Activated T-helper 2 cell treated with anti-CD3 and anti-CD28 coated beads, Interferon-gamma antibody, Interleukin-2, Interleukin-4, amounts not matched to agents 10 μg/mL and 5 μg/mL and 100 μg/mL, durations not matched to agents 14 hours and 24 hours and 36 hours (primary cell): Measurements from ENCODE around the gene CDK3. TPM values are rescaled to one million over a fixed set of nuclear protein-coding genes. Genes with fewer than 3 reads are reported as not detected.

Experiments
- DNase-seq: peaks from one replicate; pipeline ENCODE4 v3.0.0; 2021; ENCODE audit warnings: low spot score
- H3K27ac Mint-ChIP-seq: one replicate; pipeline ENCODE4 v1.8.0; 2021; ENCODE audit warnings: mixed read lengths
- H3K27me3 Mint-ChIP-seq: one replicate; pipeline ENCODE4 v1.8.0; 2021; ENCODE audit warnings: low read depth, mixed read lengths
- H3K36me3 Mint-ChIP-seq: one replicate; pipeline ENCODE4 v1.8.0; 2021; ENCODE audit warnings: low read depth, mixed read lengths
- H3K4me1 Mint-ChIP-seq: one replicate; pipeline ENCODE4 v1.8.0; 2021; ENCODE audit warnings: low read depth, mixed read lengths
- H3K4me3 Mint-ChIP-seq: one replicate; pipeline ENCODE4 v1.8.0; 2021; ENCODE audit warnings: low read depth, mild to moderate bottlenecking, moderate library complexity, mixed read lengths
- H3K9me3 Mint-ChIP-seq: one replicate; pipeline ENCODE4 v1.8.0; 2021; ENCODE audit warnings: mixed read lengths
- intact Hi-C: fragments of 100-400 bp; cut with micrococcal nuclease; formaldehyde crosslinking; loops from one replicate; pipeline ENCODE4 v1.15.1; 2023
- total RNA-seq: library from RNA; stranded (reverse); gene quantifications from 2 replicates; pipeline ENCODE4 v1.2.3, GENCODE V29; 2022

CDK3 gene
- total RNA-seq, 1 donor from 2014 or later: 6.9 TPM

GRCh38 chr17:76009969-76010661, 9.5 kb downstream of the CDK3 start:
- H3K4me1 Mint-ChIP-seq: no peaks in the 10 kb centered on the region
- H3K27me3 Mint-ChIP-seq: no peaks in the 10 kb centered on the region
- no peak overlapping the region for H3K4me3 Mint-ChIP-seq
- H3K27ac Mint-ChIP-seq: no peak overlapping the region
- no peaks in the 10 kb centered on the region for H3K9me3 Mint-ChIP-seq
- intact Hi-C loops: no loop called here
- DNase-seq: no peak
- no peaks in the 10 kb centered on the region for H3K36me3 Mint-ChIP-seq

- intact Hi-C loops: no loop called here
- Mint-ChIP-seq H3K4me1 (no peaks in the 10 kb centered on the region), H3K36me3 (no peaks in the 10 kb centered on the region), H3K27ac (no peak overlapping the region), H3K4me3 (no peak overlapping the region), H3K27me3 (no peaks in the 10 kb centered on the region), H3K9me3 (no peaks in the 10 kb centered on the region)
- DNase-seq: no peak
Measured at GRCh38 chr17:76011951-76012350, 11.3 kb downstream of the CDK3 start.

GRCh38 chr17:76013377-76013932, 12.8 kb downstream of the CDK3 start:
- no peaks in the 10 kb centered on the region for H3K9me3 Mint-ChIP-seq
- intact Hi-C loops: no loop called here
- no peaks in the 10 kb centered on the region for H3K36me3 Mint-ChIP-seq
- no peak for DNase-seq
- H3K4me1 Mint-ChIP-seq: no peaks in the 10 kb centered on the region
- H3K27me3 Mint-ChIP-seq: no peaks in the 10 kb centered on the region
- H3K27ac Mint-ChIP-seq: no peak overlapping the region
- H3K4me3 Mint-ChIP-seq: no peak overlapping the region

GRCh38 chr17:76014100-76014924, 13.7 kb downstream of the CDK3 start:
- no peaks in the 10 kb centered on the region for H3K27me3 Mint-ChIP-seq
- H3K27ac Mint-ChIP-seq: no peak overlapping the region
- no peaks in the 10 kb centered on the region for H3K9me3 Mint-ChIP-seq
- no peak overlapping the region for H3K4me3 Mint-ChIP-seq
- H3K36me3 Mint-ChIP-seq: no peaks in the 10 kb centered on the region
- DNase-seq: peak; percentile 68
- intact Hi-C loops: loop anchor here (1.0 kb wide), 2 partner anchors 93 to 285 kb away; no protein-coding TSS in a partner anchor
- no peaks in the 10 kb centered on the region for H3K4me1 Mint-ChIP-seq

GRCh38 chr17:76014925-76015261, 14.2 kb downstream of the CDK3 start:
- Mint-ChIP-seq H3K4me3 (no peak overlapping the region), H3K27ac (no peak overlapping the region), H3K36me3 (no peaks in the 10 kb centered on the region), H3K27me3 (no peaks in the 10 kb centered on the region), H3K4me1 (no peaks in the 10 kb centered on the region), H3K9me3 (no peaks in the 10 kb centered on the region)
- intact Hi-C loops: loop anchor here (1.0 kb wide), 2 partner anchors 92 to 284 kb away; no protein-coding TSS in a partner anchor
- DNase-seq: no peak

GRCh38 chr17:76017481-76018339, 17.1 kb downstream of the CDK3 start:
- intact Hi-C loops: no loop called here

GRCh38 chr17:76018340-76018680, 17.7 kb downstream of the CDK3 start:
- Mint-ChIP-seq H3K4me3 (no peak overlapping the region), H3K27me3 (no peaks in the 10 kb centered on the region), H3K4me1 (no peaks in the 10 kb centered on the region), H3K27ac (no peak overlapping the region), H3K36me3 (no peaks in the 10 kb centered on the region), H3K9me3 (no peaks in the 10 kb centered on the region)
- intact Hi-C loops: no loop called here
- no peak for DNase-seq

More at GRCh38 chr17:76017481-76018339, 17.1 kb downstream of the CDK3 start:
- Mint-ChIP-seq H3K36me3 (no peaks in the 10 kb centered on the region), H3K27me3 (no peaks in the 10 kb centered on the region), H3K9me3 (no peaks in the 10 kb centered on the region), H3K27ac (no peak overlapping the region), H3K4me3 (no peak overlapping the region), H3K4me1 (no peaks in the 10 kb centered on the region)
- no peak for DNase-seq

GRCh38 chr17:76018801-76019200, 18.1 kb downstream of the CDK3 start:
- no peaks in the 10 kb centered on the region for H3K27me3 Mint-ChIP-seq
- H3K9me3 Mint-ChIP-seq: no peaks in the 10 kb centered on the region
- DNase-seq: no peak
- no peaks in the 10 kb centered on the region for H3K4me1 Mint-ChIP-seq
- no peak overlapping the region for H3K27ac Mint-ChIP-seq
- intact Hi-C loops: no loop called here
- no peaks in the 10 kb centered on the region for H3K36me3 Mint-ChIP-seq
- no peak overlapping the region for H3K4me3 Mint-ChIP-seq

GRCh38 chr17:76019833-76020467, 19.3 kb downstream of the CDK3 start:
- no peak for DNase-seq
- Mint-ChIP-seq H3K4me3 (no peak overlapping the region), H3K4me1 (no peaks in the 10 kb centered on the region), H3K9me3 (no peaks in the 10 kb centered on the region), H3K27me3 (no peaks in the 10 kb centered on the region), H3K36me3 (no peaks in the 10 kb centered on the region), H3K27ac (no peak overlapping the region)
- intact Hi-C loops: no loop called here

GRCh38 chr17:76022285-76022684, 21.6 kb downstream of the CDK3 start:
- H3K27ac Mint-ChIP-seq: no peak overlapping the region
- no peak overlapping the region for H3K4me3 Mint-ChIP-seq
- H3K4me1 Mint-ChIP-seq: no peaks in the 10 kb centered on the region
- DNase-seq: no peak
- no peaks in the 10 kb centered on the region for H3K27me3 Mint-ChIP-seq
- intact Hi-C loops: no loop called here
- H3K36me3 Mint-ChIP-seq: no peaks in the 10 kb centered on the region
- no peaks in the 10 kb centered on the region for H3K9me3 Mint-ChIP-seq

GRCh38 chr17:76022973-76023899, 22.6 kb downstream of the CDK3 start:
- Mint-ChIP-seq H3K9me3 (no peaks in the 10 kb centered on the region), H3K36me3 (no peaks in the 10 kb centered on the region), H3K4me3 (no peak overlapping the region), H3K4me1 (no peaks in the 10 kb centered on the region), H3K27ac (no peak overlapping the region), H3K27me3 (no peaks in the 10 kb centered on the region)
- intact Hi-C loops: no loop called here
- DNase-seq: no peak
